RPMI7951 (cell line): ENCODE results near the gene C1QBP. TPM values are rescaled to one million over a fixed set of nuclear protein-coding genes. Genes with fewer than 3 reads are reported as not detected.

ENCODE experiments used
- total RNA-seq: library from RNA; depleted of rRNA; stranded (reverse); fragments of >200 nt; shearing (Covaris generic); gene quantifications from 2 replicates; pipeline ENCODE4 v1.2.3, GENCODE V29; 2014; rRNA removed

Gene C1QBP
- total RNA-seq, 1 experiment from 2014 or later = 229 TPM

Other genes with a start within 250 kb of the C1QBP start
- gene ZNF594, start 247.3 kb downstream of the C1QBP start, total RNA-seq = 4.4 and 4.7 TPM in 2 replicates
- gene SCIMP, start 204.3 kb downstream of the C1QBP start, total RNA-seq = not detected in 2 replicates
- gene RABEP1, start 156.9 kb downstream of the C1QBP start, total RNA-seq = 17.9 and 18.3 TPM in 2 replicates
- gene NUP88, start 19.5 kb downstream of the C1QBP start, total RNA-seq = 107 and 131 TPM in 2 replicates
- gene RPAIN, start 19.0 kb downstream of the C1QBP start, total RNA-seq = 29.4 and 38.3 TPM in 2 replicates
- 4.6 and 5.3 TPM in 2 replicates for gene DHX33, start 29.8 kb upstream of the C1QBP start, total RNA-seq
- 52.7 and 68.0 TPM in 2 replicates for gene DERL2, start 47.0 kb upstream of the C1QBP start, total RNA-seq
- 21.6 and 24.3 TPM in 2 replicates for gene MIS12, start 47.4 kb upstream of the C1QBP start, total RNA-seq
- gene NLRP1, start 145.4 kb upstream of the C1QBP start, total RNA-seq = 9.3 and 10.1 TPM in 2 replicates